ENCODE measurements around the gene ACSM2B. TPM values are rescaled to one million over a fixed set of nuclear protein-coding genes. Genes with fewer than 3 reads are reported as not detected.
"Not testable (repeated sequence)": the region's sequence is repeated elsewhere in the genome, so short reads cannot be mapped to it uniquely, and the experiment has no call there.

The ACSM2B gene
- total and polyA plus RNA-seq, 8 donors = 0.20 to 1.8 TPM; not detected in 6

GRCh38 chr16:20540603-20541316, 35.4 kb downstream of the ACSM2B start:
- H3K36me3 ChIP-seq; DNase-seq; intact Hi-C loops (cut with DNase I; ENCODE audit: low total_unique reads); H3K9me3 ChIP-seq; H3K27ac ChIP-seq; H3K4me1 ChIP-seq; H3K4me3 ChIP-seq; H3K27me3 ChIP-seq: not testable (repeated sequence)
- WGBS, 5 donors = 59 to 75% (median 64%) methylated on average over 5 of the region's 5 CpGs

GRCh38 chr16:20538687-20539086, 37.5 kb downstream of the ACSM2B start:
- no peaks in the 10 kb centered on the region for H3K9me3 ChIP-seq
- H3K4me3 ChIP-seq = no peak overlapping the region
- no peaks in the 10 kb centered on the region for H3K36me3 ChIP-seq
- no peak overlapping the region for H3K27ac ChIP-seq
- WGBS, 5 donors = 38 to 79% (median 45%) methylated on average over 4 to 5 of the region's 5 CpGs
- H3K4me1 ChIP-seq = no peaks in the 10 kb centered on the region
- intact Hi-C loops (cut with DNase I; ENCODE audit: low total_unique reads) = no loop called here
- TF ChIP-seq CTCF (IDR thresholded peaks at IDR 0.05) (no peak), POLR2A (IDR thresholded peaks at IDR 0.05) (no peak), EP300 (IDR thresholded peaks at IDR 0.05) (no peak), POLR2AphosphoS5 (IDR thresholded peaks at IDR 0.05) (no peak)
- no peaks in the 10 kb centered on the region for H3K27me3 ChIP-seq
- no peak for DNase-seq

GRCh38 chr16:20538181-20538580, 38.0 kb downstream of the ACSM2B start:
- intact Hi-C loops (cut with DNase I; ENCODE audit: low total_unique reads) = no loop called here
- DNase-seq = no peak
- no peak overlapping the region for H3K27ac ChIP-seq
- no peaks in the 10 kb centered on the region for H3K9me3 ChIP-seq
- no peaks in the 10 kb centered on the region for H3K27me3 ChIP-seq
- no peaks in the 10 kb centered on the region for H3K4me1 ChIP-seq
- no peak overlapping the region for H3K4me3 ChIP-seq
- no peaks in the 10 kb centered on the region for H3K36me3 ChIP-seq
- 0 to 57% (median 0%) methylated on average over 1 of the region's 1 CpG for WGBS, 5 donors
- TF ChIP-seq EP300 (IDR thresholded peaks at IDR 0.05) (no peak), CTCF (IDR thresholded peaks at IDR 0.05) (no peak), POLR2A (IDR thresholded peaks at IDR 0.05) (no peak)

GRCh38 chr16:20536669-20537068, 39.5 kb downstream of the ACSM2B start:
- H3K36me3 ChIP-seq; DNase-seq; H3K9me3 ChIP-seq; H3K27me3 ChIP-seq; H3K4me1 ChIP-seq; H3K27ac ChIP-seq; intact Hi-C loops (cut with DNase I; ENCODE audit: low total_unique reads); H3K4me3 ChIP-seq: not testable (repeated sequence)
- WGBS, 5 donors = 43 to 81% (median 76%) methylated on average over 1 of the region's 1 CpG

- DNase-seq; intact Hi-C loops (cut with DNase I; ENCODE audit: low total_unique reads); H3K9me3 ChIP-seq; H3K27ac ChIP-seq; H3K27me3 ChIP-seq; H3K4me1 ChIP-seq; H3K4me3 ChIP-seq; H3K36me3 ChIP-seq: not testable (repeated sequence)
- WGBS, 5 donors = no CpG with 5 or more reads among the region's 3 CpGs
Observed at GRCh38 chr16:20532284-20532792, 43.8 kb downstream of the ACSM2B start.

- H3K4me1 ChIP-seq; H3K27me3 ChIP-seq; intact Hi-C loops (cut with DNase I; ENCODE audit: low total_unique reads); DNase-seq; H3K9me3 ChIP-seq; H3K27ac ChIP-seq; H3K4me3 ChIP-seq; H3K36me3 ChIP-seq: not testable (repeated sequence)
- no CpG with 5 or more reads among the region's 13 CpGs for WGBS, 5 donors
Observed at GRCh38 chr16:20531795-20532194, 44.4 kb downstream of the ACSM2B start.

Data from stomach (tissue), 9 donors.